GM18951 (cell line): ENCODE data around the gene CCDC141.

Experiments used
- POLR2A ChIP-seq: IDR thresholded peaks from 4 replicates; pipeline ENCODE4 v1.6.1; 2011; ENCODE audit warnings: mild to moderate bottlenecking; ENCODE audit not compliant: insufficient read length, insufficient read depth; ENCODE audit errors: extremely low read depth
- in situ Hi-C: fragments of 300-500 bp; cut with MboI; formaldehyde crosslinking; loops from one replicate; pipeline ENCODE4 v1.12.0; 2022; ENCODE audit warnings: low sequenced_read_pairs, mixed read lengths, inconsistent platforms; ENCODE audit not compliant: unreplicated experiment

Gene CCDC141

DNA sequence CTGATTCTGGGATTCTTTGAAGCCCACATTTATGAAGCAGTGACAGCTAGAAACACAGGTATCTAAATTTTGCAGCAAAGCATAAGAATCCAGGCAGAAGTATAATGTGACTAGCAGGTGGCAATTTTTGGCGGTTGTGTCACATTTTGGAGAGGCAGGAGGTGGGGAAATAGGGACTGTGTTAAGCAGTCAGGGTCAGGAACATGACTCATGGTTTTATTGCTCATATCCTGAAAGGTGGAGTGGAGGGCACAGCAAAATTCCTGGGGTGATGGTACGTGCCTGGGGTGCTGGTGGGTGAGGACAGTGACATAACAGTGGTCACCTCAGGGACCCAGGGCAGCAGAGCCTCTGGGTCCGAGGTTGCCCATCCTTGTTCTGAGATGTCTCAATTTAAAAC is 179.2 kb downstream of the CCDC141 start:
- in situ Hi-C loops = no loop called here
- no peak for TF ChIP-seq POLR2A

DNA sequence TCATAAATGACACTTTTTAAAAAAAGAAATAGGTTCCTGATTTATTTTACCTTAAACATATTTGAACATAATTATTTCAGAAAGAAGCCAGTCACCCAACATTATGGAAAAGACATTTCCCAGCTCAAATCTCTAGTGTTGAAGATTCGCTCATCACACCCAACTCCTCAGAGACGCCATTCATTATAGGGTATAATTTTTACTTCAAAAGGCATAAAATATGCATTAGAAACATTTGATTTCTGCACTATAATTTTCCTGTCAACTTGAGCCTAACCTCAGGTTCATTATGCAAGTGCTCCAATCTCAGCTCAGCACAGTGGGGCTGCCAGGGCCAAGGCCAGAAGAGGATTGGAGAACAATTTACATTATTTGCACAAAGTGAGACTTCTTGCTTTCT is 183.9 kb downstream of the CCDC141 start:
- in situ Hi-C loops = no loop called here
- no peak for TF ChIP-seq POLR2A

DNA sequence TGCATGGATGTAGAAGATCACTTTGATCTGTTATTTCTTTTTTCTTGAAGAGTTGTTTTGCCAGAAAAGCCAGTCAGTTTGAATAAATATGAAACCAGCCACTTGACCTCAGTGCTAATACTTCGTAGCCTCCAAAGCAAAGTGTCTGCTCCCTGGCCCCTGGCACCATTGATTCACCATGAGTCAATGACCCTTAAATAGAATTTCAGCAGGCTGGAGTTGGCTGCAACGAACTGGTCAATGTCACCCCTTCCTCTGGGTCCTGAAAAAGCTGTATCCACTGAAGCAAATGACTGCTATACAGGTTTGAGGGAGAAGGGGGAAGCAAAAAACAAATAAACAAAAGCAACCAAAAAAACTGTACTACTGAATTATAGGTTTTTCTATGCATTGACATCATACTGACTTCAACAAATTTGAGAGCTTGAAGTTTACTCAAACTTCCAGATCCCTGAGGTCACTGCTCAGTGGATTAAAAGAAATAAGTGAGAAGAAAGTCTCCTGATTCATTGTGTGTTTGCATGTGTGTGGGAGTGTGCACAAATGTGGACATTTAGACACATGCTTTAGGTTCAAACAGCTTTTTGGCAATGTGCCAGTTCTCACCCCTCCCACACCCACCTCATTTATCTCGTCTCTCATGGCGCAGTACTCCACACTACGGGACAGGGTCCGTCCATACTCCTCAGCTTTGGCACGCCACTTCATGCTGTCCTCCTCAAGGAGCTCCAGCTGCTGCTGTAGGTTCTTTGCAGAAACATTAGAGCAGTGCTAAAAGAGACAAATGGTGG is 184.6 kb downstream of the CCDC141 start:
- TF ChIP-seq POLR2A = no peak
- in situ Hi-C loops = no loop called here

DNA sequence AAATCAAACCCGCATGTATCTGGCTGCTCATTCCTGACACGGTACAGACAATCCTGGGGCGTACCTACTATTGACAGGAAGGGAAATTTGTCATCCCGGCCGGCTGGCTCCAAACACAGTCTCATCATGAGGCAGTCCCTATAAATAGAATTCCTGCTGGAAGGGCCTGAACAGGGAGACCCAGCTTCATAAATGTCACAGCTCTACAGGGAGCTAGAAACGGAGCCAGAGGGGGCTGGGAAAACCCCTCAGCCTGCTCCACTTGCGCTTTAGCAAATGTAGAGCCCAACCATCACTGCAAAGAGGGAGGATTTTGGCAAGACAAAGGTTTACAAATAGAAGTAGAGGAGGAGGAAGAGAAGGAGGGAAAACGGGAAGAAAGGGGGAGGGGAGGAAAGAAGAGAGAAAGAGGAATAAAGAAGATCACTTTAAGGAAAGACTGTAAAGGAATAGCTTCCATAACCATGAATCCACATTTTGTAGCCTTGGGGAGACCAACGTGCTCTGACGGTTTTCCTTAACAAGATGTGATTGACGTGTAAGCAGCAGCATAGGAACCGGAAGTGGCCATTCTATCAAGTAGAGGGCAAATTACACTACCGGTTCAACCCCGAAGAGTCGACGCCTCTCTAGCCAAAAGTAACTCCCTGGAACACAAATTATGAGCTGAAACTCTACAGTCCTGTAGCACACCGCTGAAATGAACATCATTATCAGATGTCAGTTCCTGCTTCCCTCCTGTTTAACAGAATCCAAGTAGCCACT is 185.9 kb downstream of the CCDC141 start:
- TF ChIP-seq POLR2A = no peak
- in situ Hi-C loops = no loop called here

DNA sequence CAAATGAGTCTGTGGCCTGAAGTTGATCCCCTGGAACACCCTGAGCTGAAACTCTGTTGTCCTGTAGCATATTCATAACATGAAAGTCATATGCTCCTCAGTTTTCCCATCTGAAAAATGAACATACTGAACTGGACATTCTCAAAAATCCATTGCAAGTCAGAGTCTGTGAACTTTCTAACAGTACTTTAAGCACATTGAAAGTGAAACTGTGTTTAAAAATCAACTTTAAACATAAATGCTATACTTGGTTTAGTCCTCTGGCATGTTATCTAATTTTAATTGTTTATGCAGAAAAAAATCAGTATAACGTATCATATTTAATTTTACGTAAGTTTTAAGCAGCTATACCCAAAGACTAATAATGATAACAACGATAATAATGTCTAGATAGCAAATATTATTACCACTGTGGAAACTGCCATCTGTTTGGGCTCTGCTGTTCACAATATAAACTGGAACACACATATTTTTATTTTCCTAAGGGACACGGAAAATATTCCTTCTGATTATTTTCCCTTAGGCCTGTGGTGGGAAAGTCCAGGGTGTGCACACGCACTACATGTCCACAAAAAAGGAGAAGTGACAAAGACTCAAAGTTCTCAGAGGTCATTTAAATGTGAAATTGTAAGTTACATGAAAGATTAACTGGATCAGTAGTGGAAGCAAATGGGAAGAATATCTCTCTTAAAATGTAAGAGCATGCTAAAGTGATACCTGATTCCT is 186.6 kb downstream of the CCDC141 start:
- no peak for TF ChIP-seq POLR2A
- in situ Hi-C loops = no loop called here

DNA sequence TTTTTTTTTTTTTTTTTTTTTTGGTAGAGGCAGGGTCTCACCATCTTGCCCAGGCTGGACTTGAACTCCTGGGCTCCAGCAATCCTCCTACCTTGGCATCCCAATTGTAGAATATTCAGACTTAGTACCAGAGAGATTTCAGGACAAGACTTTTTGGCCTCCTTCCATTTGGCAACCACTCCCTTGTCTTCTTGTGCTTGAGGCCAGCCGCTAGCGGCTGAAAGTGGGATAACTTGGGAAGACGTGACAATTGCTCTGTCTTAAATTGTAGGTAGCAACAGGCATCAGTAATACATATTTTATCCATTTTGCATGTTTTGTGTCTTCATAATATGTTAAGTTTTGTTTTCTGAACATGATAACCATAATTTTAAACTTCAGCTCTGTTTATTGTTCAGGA is 189.4 kb downstream of the CCDC141 start:
- TF ChIP-seq POLR2A = no peak
- in situ Hi-C loops = no loop called here

DNA sequence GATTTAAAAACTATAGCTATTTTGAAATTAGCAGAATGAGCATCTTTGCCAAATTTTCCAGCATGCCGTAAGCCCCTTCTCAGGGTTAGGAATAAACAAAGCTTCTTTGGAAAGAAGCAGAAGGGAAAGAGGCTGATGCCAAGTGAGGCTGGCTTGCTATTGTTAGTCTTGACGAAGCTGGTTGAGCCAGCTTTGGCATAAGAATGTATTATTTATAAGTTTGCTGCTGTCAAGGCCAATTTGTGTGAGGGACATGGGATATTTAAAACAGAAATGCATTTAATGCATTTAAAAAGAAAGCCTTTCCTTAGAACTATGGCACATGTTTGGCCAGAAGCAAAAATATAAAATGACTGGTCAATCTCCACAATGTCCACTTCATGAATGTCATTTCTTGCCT is 190.2 kb downstream of the CCDC141 start:
- TF ChIP-seq POLR2A = no peak
- in situ Hi-C loops = no loop called here

DNA sequence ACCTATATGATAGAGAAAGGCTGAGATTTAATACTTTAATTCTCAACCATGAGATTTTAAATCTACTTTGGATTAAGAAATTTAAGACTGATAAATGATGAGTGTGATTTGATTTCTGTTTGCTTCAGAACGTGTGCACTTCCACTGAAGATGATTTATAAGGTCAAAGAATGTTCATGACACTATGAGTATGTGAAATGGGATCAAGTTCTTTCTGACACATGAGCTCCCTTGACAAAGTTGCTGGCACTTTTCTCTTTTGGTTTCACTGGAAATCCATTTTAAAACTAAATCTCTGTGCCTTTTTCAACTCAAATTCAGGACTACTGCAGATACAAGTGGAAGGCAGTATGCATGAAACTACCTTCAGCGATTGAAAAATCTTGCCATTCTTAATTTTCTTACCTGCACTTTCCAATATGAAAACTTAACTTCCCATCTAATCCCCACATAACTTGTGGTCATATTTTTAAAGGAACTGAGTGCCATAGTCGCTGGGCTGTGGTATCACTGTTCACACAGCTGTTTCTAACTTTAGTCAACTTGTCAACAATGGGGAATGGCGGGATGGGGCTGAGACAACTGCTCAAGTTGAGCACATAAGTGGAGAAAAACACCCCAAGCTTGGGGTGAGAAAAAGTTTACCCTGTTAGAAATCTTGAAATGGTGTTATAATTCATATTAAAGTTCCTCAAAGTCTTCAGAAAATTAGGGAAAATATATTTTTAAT is 190.9 kb downstream of the CCDC141 start:
- in situ Hi-C loops = no loop called here
- no peak for TF ChIP-seq POLR2A

DNA sequence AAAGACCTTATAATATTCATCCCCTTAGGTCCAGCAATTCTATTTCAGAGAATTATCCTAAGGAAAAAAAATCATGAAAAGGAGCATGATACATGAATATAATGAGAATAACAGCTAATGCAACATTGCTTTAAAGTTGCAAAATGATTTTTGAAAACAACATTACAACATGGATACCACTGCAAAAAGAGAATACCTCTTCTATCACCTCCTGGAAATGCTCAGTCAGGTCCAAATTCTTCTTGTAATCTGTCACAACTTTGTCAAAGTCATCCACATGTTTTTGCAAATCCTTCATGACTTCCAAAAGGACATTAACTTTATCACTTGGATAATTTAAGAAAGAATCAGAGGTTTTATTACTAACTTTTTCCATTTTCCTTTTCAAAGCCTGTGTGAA is 194.8 kb downstream of the CCDC141 start:
- in situ Hi-C loops = no loop called here
- no peak for TF ChIP-seq POLR2A

DNA sequence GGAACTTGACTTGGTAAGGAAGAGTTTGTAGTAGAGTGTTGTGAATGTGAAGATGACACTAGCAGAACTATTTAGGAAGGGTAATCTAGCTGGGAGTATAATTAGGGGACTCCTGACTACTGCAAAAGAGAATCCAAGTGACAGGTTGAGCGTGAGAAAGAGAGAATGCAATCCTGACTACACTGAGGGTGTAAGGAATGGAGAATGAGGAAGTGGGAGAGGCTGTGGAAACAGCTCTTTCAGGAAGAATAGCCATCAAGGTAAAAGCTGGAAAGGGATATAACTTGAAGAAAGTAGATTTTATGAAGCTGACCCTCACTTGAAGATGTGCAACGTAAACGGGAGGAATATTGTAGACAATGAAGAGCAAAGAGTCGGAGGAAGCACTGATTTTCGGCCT is 201.6 kb downstream of the CCDC141 start:
- in situ Hi-C loops = no loop called here
- no peak for TF ChIP-seq POLR2A

DNA sequence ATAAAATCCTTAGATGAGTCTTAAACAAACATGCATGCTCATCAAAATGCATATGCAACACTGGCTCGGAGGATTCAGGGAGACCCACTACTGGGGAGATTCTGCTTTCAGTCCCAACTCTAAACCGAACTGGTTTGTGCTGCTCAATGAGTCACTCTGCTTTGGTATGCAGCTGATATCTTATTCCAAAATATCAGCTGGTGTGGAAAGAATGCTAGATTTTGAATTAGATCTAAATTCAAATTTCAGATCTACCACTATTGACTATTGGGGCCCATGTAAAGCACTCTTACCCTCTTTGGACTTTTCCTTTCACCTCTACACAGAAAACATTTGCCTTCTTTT is 203.5 kb downstream of the CCDC141 start:
- in situ Hi-C loops = no loop called here
- no peak for TF ChIP-seq POLR2A

DNA sequence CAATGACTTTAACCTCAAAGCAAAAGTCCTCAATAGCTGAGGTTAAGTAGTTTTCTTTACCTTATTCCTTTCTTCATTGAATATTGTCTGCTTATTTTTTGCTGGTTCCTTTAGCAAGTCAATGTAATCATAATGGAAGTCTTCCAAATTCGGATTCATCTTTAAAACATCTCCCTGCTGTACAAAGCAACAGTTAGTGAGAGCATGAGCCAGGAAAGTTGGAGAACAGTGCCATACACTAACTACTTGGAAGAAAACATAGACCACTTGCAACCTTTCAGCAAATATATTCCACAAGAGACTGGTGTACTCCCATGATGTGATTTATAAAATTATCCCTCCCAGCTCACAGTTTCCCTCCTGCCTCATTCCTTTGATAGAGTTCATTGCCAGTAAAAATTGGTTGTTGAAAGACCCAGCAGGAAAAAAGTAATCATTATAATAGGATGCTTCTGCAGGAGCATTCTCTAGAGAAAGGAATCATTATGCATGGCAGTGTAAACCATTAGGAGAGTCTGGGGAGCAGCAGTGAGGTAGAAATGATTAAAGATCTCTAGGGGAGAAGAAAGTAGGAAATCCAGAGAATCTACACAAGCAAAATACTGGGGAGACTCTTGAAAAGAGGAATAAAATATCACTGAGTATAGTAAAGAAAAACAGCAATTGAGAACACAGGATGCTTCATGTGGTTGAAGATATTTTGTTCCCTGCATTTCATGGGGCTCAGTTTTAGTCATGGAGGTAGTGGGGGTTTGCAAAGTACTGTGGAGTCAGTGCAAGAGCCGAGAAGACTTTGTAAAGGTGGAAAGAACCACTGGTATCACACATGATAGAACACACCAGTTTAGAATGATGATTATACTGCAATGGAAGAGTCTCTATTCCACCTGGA is 204.1 kb downstream of the CCDC141 start:
- in situ Hi-C loops = no loop called here
- TF ChIP-seq POLR2A = no peak

DNA sequence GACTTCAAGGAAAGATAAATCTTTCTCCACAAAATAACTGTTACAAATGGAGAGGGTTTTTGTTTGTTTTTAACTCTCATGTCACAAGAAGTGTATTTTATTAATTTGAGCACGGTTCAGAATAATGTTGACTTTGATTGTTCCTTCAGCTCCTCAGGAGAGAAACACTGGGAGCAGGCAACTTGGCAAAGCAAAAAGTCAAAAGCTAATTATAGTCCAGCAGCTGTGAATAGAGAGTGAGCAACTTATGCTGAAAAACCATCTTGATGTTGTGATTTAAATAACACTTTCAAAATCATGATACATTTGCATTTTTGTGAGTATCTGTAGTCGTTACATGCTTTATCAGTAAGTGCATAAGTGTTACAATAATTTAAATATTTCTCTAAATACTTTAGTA is 205.2 kb downstream of the CCDC141 start:
- TF ChIP-seq POLR2A = no peak
- in situ Hi-C loops = no loop called here

DNA sequence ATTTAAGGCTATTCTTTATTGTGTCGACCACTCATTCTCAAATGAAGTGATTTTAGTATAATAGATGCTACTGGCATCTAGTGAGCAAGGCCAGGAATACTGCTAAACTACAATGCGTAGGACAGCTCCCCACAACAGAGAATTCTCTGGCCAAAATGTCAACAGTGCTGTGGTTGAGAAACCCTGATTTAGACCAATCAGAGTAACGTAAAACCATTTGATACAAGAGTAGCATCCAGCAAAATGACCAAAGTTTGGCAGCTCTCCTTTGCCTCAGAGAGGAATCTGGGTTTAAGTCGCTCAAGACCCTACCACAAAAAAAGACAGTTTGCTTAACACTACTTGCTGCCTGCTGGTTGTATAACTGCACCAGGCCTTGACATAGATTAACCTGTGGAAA is 205.7 kb downstream of the CCDC141 start:
- no peak for TF ChIP-seq POLR2A
- in situ Hi-C loops = no loop called here
